ENCODE results near the gene TEX13A.
"Not testable (repeated sequence)": the region's sequence is repeated elsewhere in the genome, so short reads cannot be mapped to it uniquely, and the experiment has no call there.

The TEX13A gene

GRCh38 chrX:105220636-105221035 is at the start of gene TEX13A:
TSS of gene TEX13A (minus strand) at chrX:105220694. CDS start at chrX:105220397, 297 bp downstream.
- in situ Hi-C loops (cut with MboI; ENCODE audit: low sequenced_read_pairs), result no loop called here

- in situ Hi-C loops (cut with MboI; ENCODE audit: low sequenced_read_pairs), result no loop called here
Observed at GRCh38 chrX:105269386-105269785, 48.9 kb upstream of the TEX13A start.

DNA sequence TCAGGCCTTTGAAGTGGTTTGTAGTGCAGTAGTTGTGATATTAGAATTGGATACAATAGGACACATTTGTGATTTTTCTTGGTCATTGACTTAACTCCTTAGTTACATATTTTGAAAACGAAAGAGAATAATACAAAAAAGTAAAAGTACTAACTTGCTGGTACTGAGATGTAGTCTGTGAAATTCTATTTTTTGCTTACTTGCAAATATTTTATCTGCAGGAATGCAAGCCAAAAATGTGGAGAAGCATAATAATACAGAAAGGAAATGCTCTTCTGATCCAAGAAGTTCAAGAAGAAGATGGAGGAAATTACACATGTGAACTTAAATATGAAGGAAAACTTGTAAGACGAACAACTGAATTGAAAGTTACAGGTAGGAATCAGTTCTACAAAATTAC is 46.7 kb upstream of the TEX13A start:
- in situ Hi-C loops (cut with MboI; ENCODE audit: low sequenced_read_pairs), result no loop called here

- in situ Hi-C loops (cut with MboI; ENCODE audit: low sequenced_read_pairs), result no loop called here
Observed at GRCh38 chrX:105266456-105266855, 46.0 kb upstream of the TEX13A start.

DNA sequence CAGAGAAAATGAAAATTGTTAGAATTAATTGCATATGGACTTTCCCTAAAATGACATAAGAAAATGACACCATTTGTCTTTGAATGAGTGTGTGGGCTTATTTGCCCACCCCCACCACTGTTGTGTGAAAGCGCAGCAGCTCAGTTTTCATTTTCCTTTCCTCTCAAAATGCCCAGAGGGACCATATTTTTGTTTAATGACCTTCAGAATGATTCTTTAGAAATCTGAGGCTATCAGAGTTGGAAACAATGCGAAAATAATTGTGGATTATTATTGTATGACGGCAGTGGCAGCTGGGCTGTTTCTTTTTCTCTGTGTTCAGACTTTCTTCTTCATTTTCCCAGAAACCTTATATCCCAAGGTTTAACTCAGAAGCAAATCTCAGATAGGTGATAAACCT is 44.6 kb upstream of the TEX13A start:
- in situ Hi-C loops (cut with MboI; ENCODE audit: low sequenced_read_pairs), result no loop called here

DNA sequence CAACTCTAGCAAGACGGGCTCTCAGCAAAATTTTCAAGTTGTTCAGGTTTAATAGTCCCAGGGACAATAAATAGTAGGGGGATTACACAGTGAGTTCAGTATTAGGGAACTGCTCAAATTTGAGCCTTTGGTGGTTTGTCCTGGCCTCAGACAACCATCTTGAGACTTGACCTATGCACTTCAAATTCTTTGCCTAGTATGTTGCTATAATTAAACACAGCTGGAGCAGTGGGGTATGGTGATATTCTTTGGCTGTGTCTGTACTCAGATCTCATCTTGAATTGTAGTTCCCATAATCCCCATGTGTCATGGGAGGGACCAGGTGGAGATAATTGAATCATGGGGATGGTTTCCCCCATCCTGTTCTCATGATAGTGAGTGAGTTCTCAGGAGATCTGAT is 43.3 kb upstream of the TEX13A start:
- in situ Hi-C loops (cut with MboI; ENCODE audit: low sequenced_read_pairs), result no loop called here

DNA sequence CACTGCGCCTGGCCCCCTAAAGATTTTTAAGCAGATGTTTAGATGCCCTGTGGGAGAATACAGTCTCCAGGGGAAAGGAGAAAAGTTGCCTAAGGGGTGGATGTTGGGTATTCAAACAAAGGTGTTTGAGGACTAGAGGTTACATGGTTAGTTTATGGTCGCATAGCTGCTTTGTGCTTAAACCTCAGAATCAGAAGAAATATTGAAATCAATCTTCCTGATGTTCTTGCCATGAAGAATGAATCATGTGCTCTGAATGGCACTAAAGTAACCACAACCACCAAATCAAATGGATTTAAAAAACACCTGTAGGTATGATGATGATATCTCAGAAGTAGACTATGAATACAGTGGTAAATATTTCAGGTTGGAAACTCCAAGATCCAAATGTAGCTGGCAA is 42.7 kb upstream of the TEX13A start:
- in situ Hi-C loops (cut with MboI; ENCODE audit: low sequenced_read_pairs), result no loop called here

DNA sequence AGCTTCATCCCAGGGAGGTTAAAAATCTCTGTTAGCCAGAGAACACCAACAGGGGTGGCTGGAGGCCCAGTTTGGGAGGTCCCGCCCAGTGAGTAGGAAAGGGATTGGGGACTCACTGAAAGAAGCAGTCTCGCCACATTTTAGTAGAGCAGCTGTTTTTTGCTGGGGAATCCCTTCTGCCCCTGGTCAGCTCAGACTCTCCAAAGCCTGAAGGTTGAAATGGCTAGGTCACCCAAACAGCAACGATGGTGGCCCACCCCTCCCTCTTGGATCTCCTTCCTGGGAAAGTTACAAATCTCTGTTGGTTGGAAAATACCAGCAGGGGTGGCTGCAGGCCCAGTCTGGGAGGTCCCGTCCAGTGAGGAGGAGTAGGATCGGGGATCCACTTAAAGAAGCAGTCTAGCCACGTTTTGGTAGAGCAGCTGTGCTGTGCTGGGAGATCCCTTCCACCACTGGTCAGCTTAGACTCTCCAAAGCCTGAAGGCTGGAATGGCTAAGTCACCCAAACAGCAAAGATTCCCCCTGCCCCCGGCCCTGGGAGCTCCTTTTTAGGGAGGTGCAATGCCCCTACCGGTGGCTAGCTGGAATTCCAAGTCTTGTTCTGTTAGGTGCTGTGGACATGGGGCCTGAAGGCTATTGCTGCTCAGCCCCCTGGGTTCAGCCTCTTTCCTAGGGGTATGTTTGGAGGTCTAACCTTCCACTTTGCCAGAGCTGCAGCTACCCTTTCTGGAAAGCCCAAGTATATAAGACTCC is 40.0 kb upstream of the TEX13A start:
- in situ Hi-C loops (cut with MboI; ENCODE audit: low sequenced_read_pairs), result no loop called here

DNA sequence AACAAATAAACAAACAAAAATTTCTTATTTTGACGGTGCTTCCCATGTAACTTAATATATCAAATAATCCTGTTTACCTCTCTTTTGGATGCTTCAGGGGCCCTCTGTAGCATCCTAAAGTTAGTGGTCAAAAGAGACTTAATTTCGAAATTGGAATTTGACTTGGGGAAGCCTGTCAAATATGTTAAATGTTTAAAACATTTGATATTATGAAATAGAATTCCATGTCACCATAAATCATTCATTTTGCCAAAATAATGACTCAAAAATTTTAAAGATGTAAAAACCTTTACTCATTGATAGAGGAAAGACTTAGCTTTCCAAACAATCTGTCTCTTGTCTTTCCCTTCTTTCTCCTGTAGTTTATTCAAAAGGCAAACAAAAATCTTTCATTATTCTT is 20.6 kb upstream of the TEX13A start:
- in situ Hi-C loops (cut with MboI; ENCODE audit: low sequenced_read_pairs), result no loop called here

DNA sequence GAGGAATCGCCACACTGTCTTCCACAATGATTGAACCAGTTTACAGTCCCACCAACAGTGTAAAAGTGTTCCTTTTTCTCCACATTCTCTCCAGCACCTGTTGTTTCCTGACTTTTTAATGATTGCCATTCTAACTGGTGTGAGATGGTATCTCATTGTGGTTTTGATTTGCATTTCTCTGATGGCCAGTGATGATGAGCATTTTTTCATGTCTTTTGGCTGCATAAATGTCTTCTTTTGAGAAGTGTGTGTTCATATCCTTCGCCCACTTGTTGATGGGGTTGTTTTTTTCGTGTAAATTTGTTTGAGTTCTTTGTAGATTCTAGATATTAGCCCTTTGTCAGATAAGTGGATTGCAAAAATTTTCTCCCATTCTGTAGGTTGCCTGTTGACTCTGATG is 16.9 kb upstream of the TEX13A start:
- in situ Hi-C loops (cut with MboI; ENCODE audit: low sequenced_read_pairs), result not testable (repeated sequence)

DNA sequence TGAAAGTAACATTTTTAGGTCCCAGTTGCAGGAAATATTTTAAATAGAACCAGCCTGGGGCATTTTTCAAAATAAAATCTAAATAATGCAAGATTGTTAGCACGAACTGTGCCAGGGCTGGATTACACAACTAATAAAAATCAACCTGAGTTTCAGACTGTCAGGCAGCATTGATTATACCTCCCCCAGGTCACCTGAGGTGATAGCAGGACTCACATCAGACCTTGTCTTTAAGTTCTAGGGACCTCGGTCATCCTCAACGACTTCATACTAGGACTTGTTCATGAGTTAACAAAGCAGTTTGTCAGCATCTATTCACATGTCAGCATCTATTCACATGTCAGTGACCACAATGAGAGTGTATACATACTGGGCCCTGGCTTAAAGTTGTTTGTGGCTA is 8.7 kb upstream of the TEX13A start:
- in situ Hi-C loops (cut with MboI; ENCODE audit: low sequenced_read_pairs), result no loop called here

GRCh38 chrX:105228602-105229001 is 8.1 kb upstream of the TEX13A start:
- in situ Hi-C loops (cut with MboI; ENCODE audit: low sequenced_read_pairs), result no loop called here

DNA sequence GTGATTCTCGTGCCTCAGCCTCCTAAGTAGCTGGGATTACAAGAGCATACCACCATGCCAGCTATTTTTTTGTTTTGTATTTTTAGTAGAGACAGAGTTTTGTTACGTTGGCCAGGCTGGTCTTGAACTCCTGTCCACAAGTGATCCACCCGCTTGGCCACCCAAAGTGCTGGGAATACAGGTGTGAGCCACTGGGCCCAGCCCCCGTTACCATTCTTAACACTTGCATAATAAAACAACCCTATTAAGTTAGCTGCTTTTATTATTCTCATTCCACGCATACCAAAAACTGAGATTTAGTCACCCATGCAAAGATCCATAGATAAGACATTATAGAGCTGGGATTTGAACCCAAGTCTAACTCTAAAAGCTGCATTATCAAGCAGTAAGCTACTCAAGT is 6.0 kb upstream of the TEX13A start:
- in situ Hi-C loops (cut with MboI; ENCODE audit: low sequenced_read_pairs), result no loop called here

- in situ Hi-C loops (cut with MboI; ENCODE audit: low sequenced_read_pairs), result no loop called here
Observed at GRCh38 chrX:105221374-105221773, 880 bp upstream of the TEX13A start.

- in situ Hi-C loops (cut with MboI; ENCODE audit: low sequenced_read_pairs), result no loop called here
Observed at GRCh38 chrX:105219454-105220401, 766 bp downstream of the TEX13A start.

DNA sequence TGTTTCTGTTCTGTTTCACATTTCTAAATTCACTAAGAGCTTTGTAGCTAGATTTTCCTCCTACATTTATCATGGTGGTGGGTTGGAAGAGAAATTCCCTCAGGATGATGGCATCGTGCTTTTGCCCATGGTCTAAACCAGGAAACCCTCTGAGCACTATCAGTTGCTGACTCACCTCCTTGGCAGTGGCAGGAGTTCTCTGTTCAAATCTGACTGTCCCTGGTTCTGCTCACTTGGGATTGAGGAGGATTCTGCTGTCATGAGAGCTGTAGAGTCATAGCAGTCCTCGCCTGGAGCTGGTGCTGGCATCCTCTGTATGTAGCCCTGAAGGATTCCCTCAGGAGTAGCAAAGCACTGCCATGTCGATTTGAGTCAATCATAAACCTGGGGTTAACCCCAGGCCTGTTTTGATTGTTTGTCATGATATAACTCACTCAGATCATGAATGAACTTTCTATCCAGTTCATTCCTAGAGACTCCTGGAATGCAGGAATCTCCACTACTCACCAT is 9.4 kb downstream of the TEX13A start:
- in situ Hi-C loops (cut with MboI; ENCODE audit: low sequenced_read_pairs), result no loop called here

- in situ Hi-C loops (cut with MboI; ENCODE audit: low sequenced_read_pairs), result no loop called here
Observed at GRCh38 chrX:105210258-105210657, 10.2 kb downstream of the TEX13A start.

GRCh38 chrX:105209406-105209805 is 11.1 kb downstream of the TEX13A start:
- in situ Hi-C loops (cut with MboI; ENCODE audit: low sequenced_read_pairs), result no loop called here

DNA sequence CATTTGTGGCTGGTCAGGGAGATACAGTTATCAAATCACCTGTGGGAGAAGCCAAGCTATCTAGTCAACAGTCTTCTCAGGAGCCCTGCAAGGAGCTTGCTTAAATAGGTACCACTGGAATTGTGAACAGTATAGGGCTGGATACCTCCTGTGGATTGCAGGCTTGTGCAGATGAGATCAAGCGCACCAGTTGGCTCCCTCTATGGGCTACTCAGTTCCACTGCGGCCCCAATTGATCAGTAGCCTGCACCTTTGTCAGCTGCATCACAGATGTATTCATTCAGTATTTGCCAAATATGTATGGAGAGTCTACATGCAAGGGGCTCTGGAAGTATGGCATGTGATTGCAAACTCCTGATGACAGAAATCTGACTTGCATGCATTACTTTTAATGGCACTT is 28.6 kb downstream of the TEX13A start:
- in situ Hi-C loops (cut with MboI; ENCODE audit: low sequenced_read_pairs), result no loop called here

DNA sequence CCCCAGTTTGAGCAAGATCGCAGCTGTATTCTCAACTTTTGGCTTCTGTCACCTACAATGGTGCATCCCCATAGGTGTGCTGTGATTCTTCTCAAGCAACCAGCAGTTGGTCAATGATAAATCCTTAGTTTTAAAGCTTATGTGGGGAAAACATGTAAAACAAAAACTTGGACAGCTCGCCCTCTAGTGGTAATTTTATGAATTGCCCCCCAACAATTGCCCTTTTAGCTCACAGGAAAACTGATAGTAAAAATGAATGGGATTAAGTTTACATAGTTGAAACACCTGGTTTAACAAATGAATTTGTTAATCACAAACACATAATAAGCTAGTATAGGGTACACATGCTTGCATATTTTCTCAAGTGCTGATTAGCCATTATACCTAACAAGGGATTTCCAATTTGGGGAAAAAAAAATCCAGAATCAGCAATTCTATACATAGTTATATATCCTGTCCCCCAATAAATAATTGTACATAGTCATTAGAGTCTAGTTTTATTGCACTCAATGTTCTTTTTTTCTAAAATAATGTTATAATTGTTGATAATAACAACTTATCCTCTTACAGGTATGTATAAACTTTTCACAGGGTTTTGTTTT is 30.1 kb downstream of the TEX13A start:
- in situ Hi-C loops (cut with MboI; ENCODE audit: low sequenced_read_pairs), result no loop called here

GRCh38 chrX:105189093-105189492 is 31.4 kb downstream of the TEX13A start:
- in situ Hi-C loops (cut with MboI; ENCODE audit: low sequenced_read_pairs), result no loop called here
